ENCODE measurements around the gene CTDSPL.

DNA sequence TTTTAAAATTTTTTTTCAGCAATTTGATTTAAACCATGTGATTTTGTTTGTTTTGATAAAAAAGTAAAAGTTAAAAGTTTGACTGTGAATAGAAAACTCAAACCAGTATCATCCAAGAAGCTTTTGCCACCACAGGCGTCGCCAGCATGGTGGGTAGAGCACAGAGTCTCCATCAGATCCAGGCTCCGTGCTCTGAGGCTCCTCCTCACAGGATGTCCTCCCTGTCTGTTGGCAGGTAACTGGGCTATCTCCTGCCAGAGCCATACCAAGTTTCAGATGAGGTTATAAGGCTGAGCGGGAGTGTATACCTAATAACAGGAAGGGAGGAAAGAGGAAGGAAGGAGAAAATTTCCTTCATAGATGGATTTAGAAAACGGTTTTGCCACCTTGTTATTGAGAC, 28.8 kb downstream of the CTDSPL start:
- TF ChIP-seq REST (IDR thresholded peaks at IDR 0.05; ENCODE audit: low read depth, low read length) = no peak
- TF ChIP-seq CTCF (IDR thresholded peaks at IDR 0.05 in 2 of 3, conservative IDR thresholded peaks at IDR 0.05 in 1 of 3; ENCODE audit: control insufficient read depth in 2 of 3, extremely low read depth in 1 of 3, insufficient read depth in 1 of 3, low read depth in 3 of 3, low read length in 3 of 3) = no peak
- no peak for TF ChIP-seq RELA (IDR thresholded peaks at IDR 0.05; ENCODE audit: borderline replicate concordance, partially characterized antibody)
- no peak for TF ChIP-seq NFYA (IDR thresholded peaks at IDR 0.05; ENCODE audit: borderline replicate concordance, low read depth, low read length)
- no peak for TF ChIP-seq NFIC (IDR thresholded peaks at IDR 0.05; ENCODE audit: low read depth, low read length)
- TF ChIP-seq CEBPB (IDR thresholded peaks at IDR 0.05; ENCODE audit: borderline replicate concordance in 1 of 2, low read depth in 2 of 2, low read length in 2 of 2) = no peak
- TF ChIP-seq NBN (IDR thresholded peaks at IDR 0.05) = no peak
- TF ChIP-seq CHD4 (IDR thresholded peaks at IDR 0.05) = no peak

Data from GM12878 (cell line).